GM12865 (cell line): ENCODE results near the gene FARS2.

Source experiments
- DNase-seq: peaks from one replicate; pipeline ENCODE4 v3.0.0; 2010; ENCODE audit warnings: low read depth
- H3K4me3 ChIP-seq: 2 replicates; pipeline ENCODE4 v1.5.1; 2011; ENCODE audit warnings: mild to moderate bottlenecking, low read depth, low read length, control low read depth
- TF ChIP-seq, protein P1 (sequence below): IDR thresholded peaks from 2 replicates; pipeline ENCODE4 v1.5.1; 2011; ENCODE audit warnings: low read length, control low read depth, low read depth, inconsistent platforms; ENCODE audit not compliant: insufficient read depth; ENCODE audit errors: missing control alignments

The FARS2 gene

DNA sequence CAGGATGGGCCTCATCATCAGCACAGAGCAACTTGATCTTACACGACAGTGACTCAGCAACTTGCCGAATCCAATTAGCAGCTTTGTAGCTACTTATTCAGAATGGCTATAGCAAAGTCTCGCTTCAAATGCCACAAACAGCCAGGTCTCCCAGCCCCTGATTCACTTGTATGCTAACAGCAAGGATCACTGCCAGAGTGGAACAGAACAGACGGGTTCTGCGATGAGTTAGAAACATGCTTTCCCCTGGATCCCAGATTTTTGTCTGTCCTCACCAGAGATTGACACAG lies 491.0 kb downstream of the FARS2 start:
- no peak for DNase-seq
- no peak overlapping the region for H3K4me3 ChIP-seq
- TF ChIP-seq, protein P1, sequence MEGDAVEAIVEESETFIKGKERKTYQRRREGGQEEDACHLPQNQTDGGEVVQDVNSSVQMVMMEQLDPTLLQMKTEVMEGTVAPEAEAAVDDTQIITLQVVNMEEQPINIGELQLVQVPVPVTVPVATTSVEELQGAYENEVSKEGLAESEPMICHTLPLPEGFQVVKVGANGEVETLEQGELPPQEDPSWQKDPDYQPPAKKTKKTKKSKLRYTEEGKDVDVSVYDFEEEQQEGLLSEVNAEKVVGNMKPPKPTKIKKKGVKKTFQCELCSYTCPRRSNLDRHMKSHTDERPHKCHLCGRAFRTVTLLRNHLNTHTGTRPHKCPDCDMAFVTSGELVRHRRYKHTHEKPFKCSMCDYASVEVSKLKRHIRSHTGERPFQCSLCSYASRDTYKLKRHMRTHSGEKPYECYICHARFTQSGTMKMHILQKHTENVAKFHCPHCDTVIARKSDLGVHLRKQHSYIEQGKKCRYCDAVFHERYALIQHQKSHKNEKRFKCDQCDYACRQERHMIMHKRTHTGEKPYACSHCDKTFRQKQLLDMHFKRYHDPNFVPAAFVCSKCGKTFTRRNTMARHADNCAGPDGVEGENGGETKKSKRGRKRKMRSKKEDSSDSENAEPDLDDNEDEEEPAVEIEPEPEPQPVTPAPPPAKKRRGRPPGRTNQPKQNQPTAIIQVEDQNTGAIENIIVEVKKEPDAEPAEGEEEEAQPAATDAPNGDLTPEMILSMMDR = no peak

DNA sequence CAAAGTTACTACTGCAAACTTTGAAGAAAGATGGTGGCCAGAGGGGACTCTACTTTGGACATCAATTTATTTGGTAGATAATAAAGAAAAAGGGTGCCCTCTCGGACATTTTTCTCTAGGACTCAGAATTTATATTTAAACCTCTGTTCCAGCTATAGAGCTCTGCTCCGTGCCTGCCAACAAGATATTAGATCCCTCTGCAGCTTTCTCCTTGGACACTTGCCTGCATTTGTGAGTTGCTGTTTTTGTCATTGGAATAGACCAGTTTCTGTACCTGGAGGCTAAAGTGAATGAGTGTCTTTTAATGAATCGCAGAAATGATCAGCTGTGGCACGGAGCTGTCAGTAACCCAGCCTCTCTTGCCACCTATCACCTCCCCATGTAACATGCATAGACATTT lies 491.9 kb downstream of the FARS2 start:
- DNase-seq = no peak
- TF ChIP-seq, protein P1 = no peak

DNA sequence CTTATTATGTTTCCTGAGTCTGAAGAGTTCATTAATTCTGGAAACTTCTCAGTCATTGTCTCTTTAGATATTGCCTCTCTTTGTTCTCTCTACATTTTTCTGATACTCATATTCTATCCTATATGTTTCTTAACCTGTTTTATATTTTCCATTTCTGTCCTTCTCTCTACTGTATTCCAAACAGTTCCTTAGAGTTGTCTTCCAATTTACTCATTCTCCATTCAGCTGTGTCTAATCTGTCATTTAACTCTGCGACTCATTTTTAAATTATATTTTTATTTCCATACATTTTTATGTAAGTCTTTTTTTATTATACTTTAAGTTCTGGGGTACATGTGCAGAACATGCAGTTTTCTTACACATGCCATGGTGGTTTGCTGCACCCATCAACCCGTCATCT lies 493.6 kb downstream of the FARS2 start:
- TF ChIP-seq, protein P1 = no peak
- DNase-seq = no peak
- H3K4me3 ChIP-seq = no peak overlapping the region

More for the DNA sequence above, 491.9 kb downstream of the FARS2 start:
- no peak overlapping the region for H3K4me3 ChIP-seq

DNA sequence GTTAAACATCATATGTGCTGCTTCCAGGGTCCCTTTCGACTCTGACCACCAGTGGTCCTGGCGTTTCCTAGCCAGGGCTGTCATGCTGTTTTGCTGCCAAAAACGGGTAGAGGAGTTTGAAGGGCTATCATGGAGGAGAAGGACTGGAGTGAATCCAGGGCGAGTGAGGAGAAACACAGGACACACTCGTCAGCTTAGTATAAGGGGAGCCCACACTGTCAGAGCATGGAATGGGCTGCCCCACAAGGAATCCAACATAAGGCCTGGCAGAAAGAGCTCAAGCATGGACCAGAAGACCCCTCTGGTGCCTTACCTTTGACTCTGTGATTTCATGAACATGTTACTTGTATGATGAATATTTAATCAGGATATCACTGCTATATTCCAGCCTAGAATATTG lies 498.3 kb downstream of the FARS2 start:
- no peak for DNase-seq
- TF ChIP-seq, protein P1 = no peak

DNA sequence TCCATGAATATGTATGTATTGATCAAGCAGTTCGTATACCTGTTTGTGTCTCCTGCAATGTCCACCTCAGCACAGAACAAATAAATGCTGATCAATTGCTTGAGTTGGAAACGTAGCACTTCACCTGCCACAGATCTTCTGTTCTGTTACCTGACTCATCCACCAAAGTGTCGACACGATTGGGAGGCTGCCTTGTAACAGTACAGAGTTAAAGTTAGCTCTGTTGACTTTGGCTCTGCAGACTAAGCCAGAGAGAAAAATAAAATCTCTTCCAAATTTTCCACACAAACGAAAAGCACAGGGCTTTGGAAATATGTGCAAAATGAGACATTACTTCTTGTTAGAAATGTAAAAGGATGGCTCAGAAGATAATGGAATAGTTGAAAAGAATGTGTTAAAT lies 500.1 kb downstream of the FARS2 start:
- H3K4me3 ChIP-seq = no peak overlapping the region
- DNase-seq = no peak
- TF ChIP-seq, protein P1 = no peak

More for the DNA sequence above, 498.3 kb downstream of the FARS2 start:
- H3K4me3 ChIP-seq = no peak overlapping the region

DNA sequence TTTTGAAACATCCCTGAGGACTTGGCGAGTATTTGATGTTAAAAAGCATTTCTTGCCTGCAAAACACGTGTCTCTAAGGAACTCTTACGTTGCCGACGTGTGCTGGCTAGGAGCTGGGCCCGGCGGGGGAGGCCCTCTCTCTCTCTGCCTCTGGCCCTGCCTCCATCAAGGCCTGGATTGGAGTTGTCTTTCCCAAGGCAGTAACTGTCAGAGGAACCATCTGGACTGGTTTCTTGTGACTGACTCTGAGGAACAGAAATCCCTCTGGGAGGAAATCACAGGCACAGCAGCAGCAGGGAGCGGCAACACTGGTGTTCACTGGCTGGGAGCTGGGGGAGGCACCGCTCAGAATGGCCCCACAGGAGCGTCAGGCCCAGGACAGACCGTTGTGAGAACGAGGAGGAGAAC lies 501.3 kb downstream of the FARS2 start:
- TF ChIP-seq, protein P1 = no peak
- DNase-seq = no peak
- H3K4me3 ChIP-seq = no peak overlapping the region

DNA sequence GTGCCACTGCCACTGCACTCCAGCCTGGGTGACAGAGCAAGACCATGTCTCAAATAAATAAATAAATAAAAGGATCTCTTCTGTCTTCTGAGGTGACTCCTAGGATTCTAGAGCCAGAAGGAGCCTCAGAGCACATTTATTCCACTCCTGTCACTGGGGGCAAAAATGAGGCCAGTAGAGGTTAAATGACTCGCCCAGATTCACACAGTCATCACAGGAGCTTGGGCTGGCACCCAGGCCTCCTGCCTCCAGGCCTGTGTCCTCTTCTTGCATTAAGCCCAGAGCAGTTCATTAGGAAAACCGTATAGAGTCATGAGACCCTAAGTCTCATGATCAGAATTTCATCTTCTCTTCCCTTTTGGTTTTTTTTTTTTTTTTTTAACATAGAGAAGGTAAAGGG lies 502.1 kb downstream of the FARS2 start:
- TF ChIP-seq, protein P1 = no peak
- H3K4me3 ChIP-seq = no peak overlapping the region

More for the DNA sequence above, 502.1 kb downstream of the FARS2 start:
- no peak for DNase-seq
